NCI-H82 treated with DMSO at 0.1 percent for 48 hours (cell line): ENCODE results near the gene SCNN1G.

Source experiments
- DNase-seq: peaks from one replicate; lab custom pipeline; 2025; ENCODE audit not compliant: unreplicated experiment; lab: John Stamatoyannopoulos, UW

The SCNN1G gene

DNA sequence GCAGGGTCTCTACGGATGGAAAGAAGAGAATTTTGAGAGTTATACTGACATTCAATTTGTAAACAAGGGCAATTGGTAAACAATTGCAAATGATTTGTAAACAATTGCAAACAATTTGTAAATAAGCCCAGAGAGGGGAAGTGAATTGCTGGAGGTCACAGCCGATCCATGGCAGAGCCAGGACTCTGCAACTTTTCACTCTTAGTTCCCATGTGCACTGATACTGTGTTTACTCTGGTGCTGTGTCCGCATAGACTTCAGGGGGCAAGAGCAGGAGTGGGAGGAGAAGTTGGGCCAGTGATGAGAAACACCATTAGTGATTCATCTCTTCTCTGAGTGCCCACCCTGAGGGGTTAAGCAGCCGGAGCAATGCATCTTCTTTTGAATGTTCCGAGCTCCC, 14.0 kb downstream of the SCNN1G start:
- DNase-seq, result no peak

DNA sequence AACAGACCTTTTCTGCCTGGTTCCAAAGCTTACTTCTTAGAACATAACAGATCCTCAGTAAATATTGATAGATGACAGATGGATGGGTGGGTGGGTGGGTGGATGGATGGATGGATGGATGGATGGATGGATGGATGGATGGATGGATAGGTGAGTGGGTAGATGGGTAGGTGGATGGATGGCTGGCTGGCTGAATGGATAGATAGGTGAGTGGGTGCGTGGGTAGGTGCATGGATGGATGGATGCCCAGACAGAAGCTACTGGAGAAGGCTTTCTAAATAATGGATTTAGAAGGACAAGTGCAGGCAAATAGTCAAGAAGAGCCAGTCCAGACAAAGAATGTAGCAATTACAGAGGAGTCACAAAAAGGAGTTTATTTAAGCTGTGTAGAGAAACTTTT, 19.6 kb downstream of the SCNN1G start:
- no peak for DNase-seq

DNA sequence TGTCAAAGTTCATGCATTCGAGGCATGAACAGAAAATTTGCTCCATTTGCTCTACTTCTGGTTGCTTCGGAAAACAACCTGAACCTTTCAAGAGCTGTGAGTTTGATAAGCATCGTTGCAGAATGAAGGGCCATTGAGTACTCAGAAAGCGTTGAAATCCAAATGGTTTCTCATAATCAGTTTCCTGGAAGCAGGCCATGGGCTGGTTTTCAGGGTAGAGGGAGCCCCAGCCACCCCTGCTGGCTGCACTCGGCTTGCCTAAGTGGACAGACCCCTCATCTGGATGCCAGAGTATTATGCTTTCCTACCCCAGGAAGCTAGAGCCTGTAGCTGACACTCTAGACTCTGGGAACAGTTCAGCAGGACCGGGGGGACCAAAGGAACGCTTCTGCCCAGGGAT, 24.4 kb downstream of the SCNN1G start:
- no peak for DNase-seq

DNA sequence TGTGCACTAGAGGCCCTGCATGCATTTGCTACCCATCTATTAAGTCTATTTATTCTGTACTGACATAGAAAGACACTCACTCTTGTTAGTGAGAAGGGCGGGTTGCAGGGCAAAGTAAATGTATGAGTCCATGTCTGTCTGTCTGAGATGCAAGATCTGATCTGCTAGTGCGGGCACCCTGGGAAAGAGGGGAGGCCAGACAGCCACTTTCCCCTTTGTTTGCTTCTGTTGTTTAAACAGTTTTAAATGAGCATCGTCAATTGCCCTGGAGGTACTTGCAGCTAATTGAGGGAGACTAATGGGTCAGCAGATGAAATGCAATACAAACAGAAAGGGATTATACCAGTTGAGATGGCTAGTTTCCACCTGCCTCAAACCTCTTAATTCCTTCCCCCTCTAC, 24.9 kb downstream of the SCNN1G start:
- DNase-seq, result no peak

DNA sequence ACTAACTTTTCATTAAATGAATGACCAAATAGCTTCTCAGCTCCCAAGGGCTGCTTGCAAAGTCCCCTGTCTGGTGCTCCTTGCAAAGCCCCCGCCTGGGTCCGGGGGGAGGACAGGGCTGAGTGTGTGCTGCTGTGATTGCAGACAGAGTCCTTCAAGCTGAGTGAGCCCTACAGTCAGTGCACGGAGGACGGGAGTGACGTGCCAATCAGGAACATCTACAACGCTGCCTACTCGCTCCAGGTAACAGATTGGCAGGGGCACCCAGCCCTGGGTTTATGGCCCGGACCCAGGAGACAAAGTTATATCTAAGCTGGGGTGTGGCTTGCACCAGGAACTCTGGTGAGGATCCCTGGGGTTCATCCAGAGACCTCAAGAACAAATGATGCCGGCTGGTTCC, 27.1 kb downstream of the SCNN1G start:
- DNase-seq, result no peak

DNA sequence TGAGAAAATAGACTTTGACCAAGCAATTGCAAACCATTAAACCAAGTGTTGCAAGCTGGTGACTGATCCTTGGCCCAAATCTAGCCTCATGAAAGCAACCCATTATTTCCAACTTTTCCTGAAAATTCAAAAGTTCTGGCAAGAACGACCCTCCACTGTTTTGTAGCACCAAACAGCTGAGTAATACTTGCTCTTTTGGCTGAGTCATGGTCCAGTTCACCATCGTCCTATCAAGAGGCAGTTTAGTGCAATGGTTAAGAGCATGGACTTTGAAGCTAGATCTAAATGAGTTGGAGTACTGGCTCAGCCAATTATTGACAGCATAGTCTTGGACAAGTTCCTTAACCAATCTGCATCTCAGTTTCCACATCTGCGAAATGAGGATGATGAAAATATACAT, 31.3 kb downstream of the SCNN1G start:
- DNase-seq, result no peak

DNA sequence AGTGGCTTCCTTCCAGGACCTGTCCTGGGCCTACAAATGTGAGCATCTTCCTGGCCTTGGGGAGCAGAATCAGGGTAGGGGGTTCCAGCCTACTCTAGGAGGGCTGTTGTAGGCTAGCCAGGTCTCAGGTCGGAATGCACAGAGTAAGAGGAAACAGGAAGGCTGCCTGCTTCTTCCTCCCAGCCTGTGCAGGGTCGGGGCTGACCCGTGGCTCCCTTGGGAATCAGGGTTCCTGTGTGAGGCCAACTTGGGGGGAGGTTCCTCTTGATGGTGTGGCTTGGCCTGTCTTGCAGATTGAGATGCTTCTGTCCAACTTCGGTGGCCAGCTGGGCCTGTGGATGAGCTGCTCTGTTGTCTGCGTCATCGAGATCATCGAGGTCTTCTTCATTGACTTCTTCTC, 32.3 kb downstream of the SCNN1G start:
- DNase-seq, result no peak

DNA sequence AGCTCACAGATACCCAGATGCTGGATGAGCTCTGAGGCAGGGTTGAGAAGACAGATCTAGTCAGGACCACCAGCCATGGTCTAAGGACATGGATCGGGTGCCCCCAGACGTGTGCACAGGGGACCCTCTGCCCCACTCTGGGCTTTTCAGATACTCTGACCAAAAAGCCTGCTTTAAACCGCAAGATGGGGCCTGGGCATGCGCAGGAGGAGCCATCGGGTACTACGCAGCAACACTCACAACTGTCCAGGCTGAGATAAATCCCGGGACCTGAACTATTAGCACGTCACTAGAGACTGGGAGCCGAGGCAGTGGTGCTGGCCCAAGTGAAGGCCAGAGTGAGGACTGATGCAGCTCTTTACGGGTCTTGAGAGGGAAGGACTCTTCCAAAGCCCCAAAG, 32.9 kb downstream of the SCNN1G start:
- DNase-seq, result no peak

DNA sequence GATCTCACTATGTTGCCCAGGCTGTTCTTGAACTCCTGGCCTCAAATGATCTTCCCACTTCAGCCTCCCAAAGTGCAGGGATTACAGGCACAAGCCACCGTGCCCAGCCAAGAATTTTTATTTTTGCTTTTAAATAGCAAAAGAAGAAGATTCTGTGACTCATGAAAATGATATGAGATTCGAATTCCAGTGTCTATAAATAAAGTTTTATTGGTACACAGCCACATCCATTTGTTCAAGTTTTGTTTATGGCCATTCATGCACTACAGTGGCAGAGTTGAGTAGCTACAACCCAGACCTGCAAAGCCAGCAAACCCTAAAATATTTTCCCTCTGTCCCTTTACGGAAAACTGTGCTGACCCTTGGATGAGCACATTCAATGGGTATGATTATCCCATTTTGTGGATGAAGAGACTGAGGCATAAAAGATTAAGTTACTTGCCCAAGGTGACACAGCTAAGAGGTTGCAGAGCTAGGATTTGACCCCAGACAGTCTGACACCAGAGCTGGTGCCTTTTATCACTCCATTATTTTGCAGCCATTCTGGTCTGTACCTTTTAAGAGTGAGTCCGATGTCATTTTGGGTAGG, 34.2 kb downstream of the SCNN1G start:
- DNase-seq, result no peak

DNA sequence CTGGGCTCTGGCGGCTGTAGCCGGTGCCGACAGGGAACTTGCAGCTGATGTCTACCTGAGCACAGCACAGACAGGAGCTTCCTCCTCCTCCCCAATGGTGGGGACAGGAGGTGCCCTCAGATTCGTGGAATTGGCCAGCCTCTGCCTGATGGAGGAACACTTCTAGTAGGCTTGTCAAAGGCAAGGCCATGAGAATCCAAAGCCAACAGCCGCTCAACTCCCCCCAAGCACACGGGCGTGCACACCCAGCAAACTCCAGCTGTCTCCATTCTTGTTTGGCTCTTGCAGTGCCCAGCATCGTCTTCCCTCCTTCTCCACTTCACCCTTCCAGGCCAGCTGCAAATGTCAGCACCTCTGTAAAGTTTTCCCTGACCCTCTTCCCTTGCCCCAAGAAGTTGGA, 35.1 kb downstream of the SCNN1G start:
- no peak for DNase-seq

DNA sequence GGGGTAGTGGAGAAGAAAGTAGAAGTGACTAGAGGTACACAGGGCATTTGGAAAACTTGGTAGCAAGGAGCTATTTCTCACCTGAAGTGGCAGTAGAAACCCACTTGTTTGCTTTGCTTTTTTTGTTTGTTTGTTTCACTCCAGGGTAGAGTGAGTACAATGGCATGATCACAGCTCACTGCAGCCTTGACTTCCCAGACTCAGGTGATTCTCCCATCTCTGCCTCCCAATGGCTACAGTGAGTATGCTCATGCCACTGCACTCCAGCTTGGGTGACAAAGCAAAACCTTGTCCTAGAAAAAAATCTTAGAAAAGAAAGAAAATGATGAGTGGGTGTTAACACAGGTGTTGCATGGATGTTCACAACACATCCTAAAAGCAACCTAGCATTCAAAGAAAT, 40.4 kb downstream of the SCNN1G start:
- DNase-seq, result no peak

DNA sequence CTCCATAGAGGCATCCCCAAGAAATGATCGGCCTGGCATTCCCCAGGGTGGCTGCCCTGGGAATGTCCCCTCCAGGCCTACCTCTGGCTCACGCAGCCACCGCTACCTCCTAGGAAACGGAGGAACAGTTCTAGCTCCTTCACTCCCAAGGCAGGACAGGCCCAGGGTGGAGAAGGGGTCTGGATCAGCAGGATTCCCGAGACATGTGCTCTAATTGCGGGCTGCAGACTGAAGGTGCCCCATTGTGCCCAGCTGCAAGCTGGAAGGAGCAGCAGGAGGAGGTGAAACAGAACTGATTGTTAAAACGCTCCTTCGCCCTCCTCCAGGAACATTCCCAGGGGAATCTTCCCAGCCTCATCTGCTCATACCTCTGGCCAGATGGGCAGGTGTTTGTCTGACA, 40.8 kb downstream of the SCNN1G start:
- DNase-seq, result no peak

DNA sequence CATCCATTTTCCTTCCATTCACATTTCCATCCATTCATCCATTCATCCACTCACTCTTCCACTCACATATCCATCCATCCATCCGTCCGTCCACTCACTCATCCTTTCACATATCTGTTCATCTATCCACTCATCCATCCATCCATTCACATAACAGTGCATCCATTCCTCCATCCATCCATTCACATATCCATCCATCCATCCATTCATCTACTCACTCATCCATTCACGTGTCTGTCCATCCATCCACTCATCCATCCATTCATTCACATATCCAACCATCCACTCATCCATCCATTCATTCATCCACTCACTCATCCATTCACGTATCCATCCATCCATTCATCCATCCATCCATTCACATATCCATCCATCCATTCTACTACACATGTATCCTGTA, 42.6 kb downstream of the SCNN1G start:
- no peak for DNase-seq

DNA sequence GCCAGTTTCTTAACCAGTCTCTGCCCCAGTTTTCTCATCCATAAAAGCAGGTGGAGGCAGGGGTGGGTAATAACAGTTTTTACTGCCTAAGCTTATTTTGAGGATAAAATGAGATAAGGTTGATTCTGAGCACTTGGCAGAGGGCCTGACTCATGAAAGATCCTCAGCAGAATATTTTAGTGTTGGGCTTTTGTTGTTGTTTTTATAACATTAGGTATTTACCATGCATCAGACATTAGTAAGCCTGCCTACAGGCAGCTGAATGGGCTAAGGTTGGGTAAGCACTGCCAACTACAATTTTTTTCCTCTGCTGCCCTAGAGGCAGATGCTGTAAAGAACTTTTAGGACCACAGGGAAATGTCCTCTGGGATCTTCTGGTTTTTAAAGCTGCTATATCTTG, 43.1 kb downstream of the SCNN1G start:
- no peak for DNase-seq

DNA sequence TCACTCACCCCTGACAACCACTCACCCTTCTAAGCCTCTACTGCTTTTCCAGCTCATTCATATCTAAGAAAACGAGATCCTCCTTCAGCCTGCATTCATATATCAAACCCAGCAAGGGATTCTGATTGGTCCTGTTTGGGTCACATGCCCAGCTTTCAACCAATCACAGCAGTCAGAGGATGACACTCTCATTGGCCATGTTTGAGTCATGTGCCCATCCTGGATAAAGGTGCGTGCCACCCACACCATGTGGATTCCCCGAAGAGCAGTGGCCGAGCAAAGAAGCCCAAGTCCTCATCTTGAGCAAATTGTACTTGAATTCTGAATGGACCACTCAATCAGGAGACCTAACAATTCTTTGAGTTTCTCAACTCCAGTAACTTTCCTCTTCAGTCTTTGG, 45.0 kb downstream of the SCNN1G start:
- DNase-seq, result no peak

DNA sequence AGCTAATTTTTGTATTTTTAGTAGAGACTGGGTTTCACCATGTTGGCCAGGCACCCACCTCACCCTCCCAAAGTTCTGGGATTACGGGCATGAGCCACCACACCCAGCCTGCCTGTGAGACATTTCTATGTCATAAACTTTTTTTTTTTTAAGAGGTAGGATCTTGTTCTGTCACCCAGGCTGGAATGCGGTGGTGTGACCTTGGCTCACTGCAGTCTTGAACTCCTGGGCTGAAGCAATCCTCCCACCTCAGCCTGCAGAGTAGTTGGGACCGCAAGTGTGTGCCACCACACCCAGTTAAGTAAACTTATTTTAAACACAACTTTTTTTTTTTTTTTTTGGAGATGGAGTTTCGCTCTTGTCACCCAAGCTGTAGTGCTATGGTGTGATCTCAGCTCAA, 47.2 kb downstream of the SCNN1G start:
- no peak for DNase-seq

DNA sequence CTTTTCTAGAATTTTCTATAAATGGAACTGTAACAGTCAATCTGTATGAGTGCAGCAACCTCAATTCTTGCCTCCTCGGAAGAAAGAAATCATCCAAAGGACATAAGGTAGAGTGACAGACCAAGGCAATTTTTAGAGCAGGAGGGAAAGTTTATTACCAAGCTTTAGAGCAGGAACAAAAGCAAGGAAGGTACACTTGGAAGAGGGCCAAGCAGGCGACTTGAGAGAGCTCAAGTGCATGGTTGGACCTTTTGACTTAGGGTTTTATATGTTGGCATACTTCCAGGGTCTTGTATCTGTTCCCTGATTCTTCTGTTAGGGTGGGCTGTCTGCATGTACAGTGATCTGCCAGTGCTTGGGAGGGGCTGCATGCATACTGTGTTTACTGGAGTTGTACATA, 50.3 kb downstream of the SCNN1G start:
- no peak for DNase-seq

DNA sequence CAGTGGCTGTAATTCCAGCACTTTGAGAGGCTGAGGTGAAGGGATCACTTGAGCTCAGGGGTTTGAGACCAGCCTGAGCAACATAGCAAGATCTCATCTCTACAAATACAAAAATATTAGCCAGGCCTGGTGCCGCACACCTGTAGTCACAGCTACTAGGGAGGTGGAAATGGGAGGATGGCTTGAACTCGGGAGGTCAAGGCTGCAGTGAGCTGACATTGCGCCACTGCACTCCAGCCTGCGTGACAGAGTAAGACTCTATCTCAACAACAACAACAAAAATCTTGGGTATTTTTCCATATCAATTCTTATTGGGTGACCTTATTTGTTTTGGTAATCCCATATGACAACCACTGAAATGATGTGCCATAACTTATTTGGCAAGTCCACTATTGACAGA, 52.6 kb downstream of the SCNN1G start:
- no peak for DNase-seq

DNA sequence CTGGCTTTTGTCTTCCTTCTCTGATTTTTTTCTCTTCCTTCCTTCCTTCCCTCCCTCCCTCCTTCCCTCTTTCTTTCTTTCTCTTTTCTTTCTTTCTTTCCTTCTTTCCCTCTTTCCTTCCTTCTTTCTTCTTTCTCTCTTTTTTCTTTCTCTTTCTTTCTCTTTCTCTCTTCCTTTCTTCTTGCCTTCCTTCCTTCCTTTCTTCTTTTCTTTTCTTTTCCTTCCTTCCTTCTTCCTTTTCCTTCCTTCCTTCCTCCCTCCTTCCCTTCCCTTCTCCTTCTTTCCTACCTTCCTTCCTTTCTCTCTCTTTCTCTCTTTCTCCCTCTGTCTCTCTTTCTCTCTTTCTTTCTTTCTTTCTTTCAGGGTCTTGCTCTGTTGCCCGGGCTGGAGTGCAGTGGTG, 54.4 kb downstream of the SCNN1G start:
- DNase-seq, result no peak

DNA sequence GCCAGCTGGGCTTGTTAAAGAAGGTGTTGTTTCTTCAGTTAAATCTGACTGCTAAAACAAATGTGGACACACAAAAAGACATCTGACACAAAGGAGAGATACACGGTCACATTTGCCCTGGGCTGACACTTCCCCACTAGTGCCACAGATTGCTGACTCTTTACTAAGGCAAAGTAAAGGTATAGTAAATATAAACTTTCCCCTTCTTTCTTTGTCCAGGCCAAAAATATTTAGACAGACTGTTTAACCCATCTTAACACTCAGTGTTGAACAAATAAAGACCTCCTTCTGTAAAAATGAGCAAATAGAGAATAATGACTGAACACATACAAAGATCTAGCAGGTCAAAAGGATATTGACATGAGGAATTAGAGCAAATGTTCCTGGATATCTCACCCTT, 58.4 kb downstream of the SCNN1G start:
- DNase-seq, result no peak

DNA sequence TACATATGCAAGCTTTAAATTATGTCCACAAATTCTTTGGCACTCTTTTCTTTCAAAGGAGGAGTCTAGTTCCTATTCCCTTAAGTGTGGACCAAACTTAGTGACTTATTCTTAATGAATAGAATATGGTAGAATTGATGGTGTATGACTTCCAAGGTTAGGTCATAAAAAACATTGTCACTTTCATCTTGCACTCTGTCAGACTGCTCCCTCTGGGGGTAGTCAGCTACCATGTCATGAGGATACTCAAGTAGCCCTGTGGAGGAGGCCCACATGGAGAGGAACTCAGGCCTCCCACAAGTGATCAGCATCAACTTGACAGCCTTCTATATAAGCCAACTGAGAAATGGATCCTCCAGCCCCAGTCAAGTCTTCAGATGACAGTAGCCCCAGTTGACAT, 61.6 kb downstream of the SCNN1G start:
- DNase-seq, result no peak

DNA sequence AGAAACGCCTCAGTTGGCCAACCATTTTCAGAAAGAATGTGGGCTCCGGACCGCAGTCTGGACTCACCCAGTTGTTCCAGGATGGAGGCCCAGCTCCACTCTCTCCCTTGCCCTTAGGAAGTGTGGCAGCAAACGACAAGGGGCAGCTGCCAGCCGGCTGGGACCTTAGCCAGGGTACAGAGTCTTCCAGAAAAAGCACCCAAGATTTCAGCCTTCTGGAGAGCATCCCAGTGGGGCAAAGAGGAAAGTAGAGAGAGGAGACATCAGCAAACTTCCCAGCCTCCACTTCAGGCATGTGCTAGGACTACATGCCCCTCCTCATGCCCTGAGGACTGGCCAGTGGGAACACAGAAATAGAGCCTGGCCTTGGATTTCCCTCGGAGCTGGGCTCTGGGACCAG, 62.7 kb downstream of the SCNN1G start:
- no peak for DNase-seq

DNA sequence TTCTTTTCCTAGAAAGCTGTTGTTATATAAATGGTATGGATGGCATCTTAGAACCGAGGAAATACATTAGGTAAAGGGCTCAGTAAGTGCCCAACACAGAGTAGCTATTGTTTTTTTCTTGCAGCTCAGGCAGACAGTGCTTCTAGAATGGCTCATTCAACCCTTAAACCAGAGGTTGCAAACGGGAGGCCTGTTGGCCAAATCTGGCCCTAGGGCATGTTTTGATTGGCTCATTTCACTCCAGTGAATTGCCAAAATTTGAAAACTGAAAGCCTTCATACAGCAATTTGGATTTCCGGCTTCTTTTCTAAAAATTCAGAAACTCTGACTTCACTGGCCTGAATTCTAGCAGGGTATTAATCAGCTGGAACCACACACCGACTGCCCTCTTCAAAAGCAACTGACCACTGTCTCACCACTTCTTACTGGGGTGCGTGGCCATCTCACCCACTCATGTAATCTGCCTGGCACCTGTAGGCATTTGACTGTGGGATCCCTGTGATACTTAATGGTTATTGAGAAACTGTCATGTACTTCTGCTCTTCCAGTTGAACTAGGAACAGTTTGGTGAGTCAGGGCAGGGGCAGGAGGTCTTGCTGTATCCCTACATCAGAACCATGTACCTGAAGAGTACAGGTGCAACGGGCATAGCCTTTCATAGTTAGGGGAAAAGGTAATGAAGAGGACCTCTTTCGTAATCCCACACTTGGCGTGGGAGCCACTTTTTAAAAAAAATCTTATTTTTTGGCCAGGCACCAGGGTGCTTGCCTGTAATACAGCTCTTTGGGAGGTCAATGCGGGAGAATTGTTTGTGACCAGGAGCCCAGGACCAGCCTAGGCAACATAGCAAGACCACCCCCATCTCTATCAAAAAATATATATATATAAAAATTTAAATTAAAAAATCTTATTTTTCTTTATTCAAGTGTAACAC, 66.0 kb downstream of the SCNN1G start:
- DNase-seq, result no peak
